Osteocyte (in vitro differentiated cells): ENCODE data around the gene ALS2. TPM values are rescaled to one million over a fixed set of nuclear protein-coding genes. Genes with fewer than 3 reads are reported as not detected.
A peak's percentile ranks its signal among the peaks of the same experiment; 100 is the strongest.
"Not testable (repeated sequence)": the region's sequence is repeated elsewhere in the genome, so short reads cannot be mapped to it uniquely, and the experiment has no call there.

Experiments used
- DNase-seq: peaks from one replicate; pipeline ENCODE4 v3.0.0; 2021; ENCODE audit warnings: mixed read lengths; ENCODE audit not compliant: unreplicated experiment; ENCODE audit errors: extremely low spot score
- H3K27ac Mint-ChIP-seq: one replicate; pipeline ENCODE4 v1.8.0; 2021; ENCODE audit warnings: mild to moderate bottlenecking, mixed read lengths; ENCODE audit not compliant: unreplicated experiment
- H3K27me3 Mint-ChIP-seq: one replicate; pipeline ENCODE4 v1.8.0; 2021; ENCODE audit warnings: mixed read lengths; ENCODE audit not compliant: unreplicated experiment
- H3K36me3 Mint-ChIP-seq: one replicate; pipeline ENCODE4 v1.8.0; 2021; ENCODE audit warnings: mixed read lengths; ENCODE audit not compliant: unreplicated experiment
- H3K4me1 Mint-ChIP-seq: one replicate; pipeline ENCODE4 v1.8.0; 2021; ENCODE audit warnings: mixed read lengths; ENCODE audit not compliant: unreplicated experiment
- H3K4me3 Mint-ChIP-seq: one replicate; pipeline ENCODE4 v1.8.0; 2021; ENCODE audit warnings: mild to moderate bottlenecking, moderate library complexity, mixed read lengths; ENCODE audit not compliant: unreplicated experiment
- H3K9me3 Mint-ChIP-seq: one replicate; pipeline ENCODE4 v1.8.0; 2021; ENCODE audit warnings: mixed read lengths; ENCODE audit not compliant: unreplicated experiment
- CTCF ChIP-seq: fragments of 200-600 bp; sonication (generic); IDR thresholded peaks from 2 replicates; pipeline ENCODE4 v1.5.0; 2021; ENCODE audit warnings: antibody characterized with exemption, mild to moderate bottlenecking, moderate library complexity
- total RNA-seq: library from RNA; stranded (reverse); gene quantifications from 2 replicates; pipeline ENCODE4 v1.2.1, GENCODE V29; 2021

The ALS2 gene
- total RNA-seq, 1 donor from 2014 or later, result 35.5 TPM

DNA sequence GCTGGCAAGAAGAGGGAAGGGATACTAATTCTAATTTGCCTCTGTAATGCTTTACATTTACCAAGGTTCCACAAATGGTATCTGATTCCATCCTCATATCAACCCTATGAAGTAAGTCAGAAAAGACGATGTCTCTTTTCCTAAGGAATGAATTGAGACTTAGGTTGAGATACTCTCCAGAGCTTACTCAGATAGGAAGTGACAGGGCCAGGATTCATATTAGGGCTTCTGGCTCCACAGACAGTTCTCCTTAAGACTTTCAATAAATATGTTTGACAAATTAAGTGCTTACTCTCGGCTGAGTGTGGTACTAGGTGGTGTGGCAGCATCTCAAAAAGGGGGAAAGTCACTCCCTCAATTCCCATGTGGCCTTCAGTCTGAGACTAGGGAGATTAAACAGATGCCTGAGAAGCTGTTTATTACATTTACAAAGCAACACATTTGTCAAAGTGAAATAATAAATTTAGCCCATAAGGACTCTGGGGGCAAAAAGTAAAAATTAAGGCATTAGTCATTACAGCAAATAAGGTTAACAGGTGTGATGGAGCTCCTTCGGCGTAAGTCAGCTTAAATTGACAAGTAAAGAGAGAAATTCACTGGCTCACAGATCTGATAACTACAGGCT is 39.8 kb upstream of the ALS2 start:
- H3K4me3 Mint-ChIP-seq, result no peak overlapping the region
- H3K27ac Mint-ChIP-seq, result no peak overlapping the region
- H3K4me1 Mint-ChIP-seq, result peaks cover 15% of the 10 kb centered on the region
- H3K9me3 Mint-ChIP-seq, result no peaks in the 10 kb centered on the region
- no peak for DNase-seq
- H3K36me3 Mint-ChIP-seq, result no peaks in the 10 kb centered on the region
- no peak for TF ChIP-seq CTCF
- H3K27me3 Mint-ChIP-seq, result no peaks in the 10 kb centered on the region

DNA sequence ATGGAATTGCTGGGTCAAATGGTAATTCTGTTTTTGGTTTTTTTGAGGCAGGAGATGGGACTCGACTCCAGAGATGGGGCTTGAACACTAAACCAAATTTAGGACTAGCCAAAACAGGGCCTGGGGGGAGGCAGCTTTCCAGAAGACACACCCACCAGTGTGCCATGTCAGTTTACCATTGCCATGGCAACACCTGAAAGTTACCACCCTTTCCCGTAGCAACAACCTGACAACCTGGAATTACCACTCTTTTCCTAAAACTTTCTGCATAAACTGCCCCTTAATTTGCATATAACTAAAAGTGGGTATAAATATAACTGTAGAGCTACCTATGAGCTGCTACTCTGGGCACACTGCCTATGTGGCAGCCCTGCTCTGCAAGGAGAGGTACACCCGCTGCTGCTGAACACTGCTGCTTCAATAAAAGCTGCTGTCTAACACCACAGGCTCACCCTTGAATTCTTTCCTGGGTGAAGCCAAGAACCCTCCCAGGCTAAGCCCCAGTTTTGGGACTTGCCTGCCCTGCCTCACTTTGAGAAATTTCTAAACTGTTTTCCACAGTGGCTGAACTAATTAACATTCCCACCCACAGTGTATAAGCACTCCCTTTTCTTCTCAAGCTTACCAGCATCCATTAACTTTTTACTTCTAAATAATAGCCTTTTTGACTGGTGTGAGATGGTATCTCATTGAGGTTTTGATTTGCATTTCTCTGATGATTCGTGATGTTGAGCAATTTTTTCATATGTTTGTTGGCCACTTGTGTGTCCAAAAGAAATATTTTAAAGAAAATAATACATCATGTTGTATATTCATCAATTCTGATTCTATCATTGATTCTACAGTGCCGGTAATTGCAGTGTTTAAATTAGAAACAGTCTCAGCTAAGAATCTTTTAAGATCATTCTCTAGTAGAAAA is 36.2 kb upstream of the ALS2 start:
- Mint-ChIP-seq H3K27ac (no peak overlapping the region), H3K4me3 (no peak overlapping the region), H3K27me3 (no peaks in the 10 kb centered on the region), H3K4me1 (peaks cover 21% of the 10 kb centered on the region), H3K36me3 (no peaks in the 10 kb centered on the region), H3K9me3 (no peaks in the 10 kb centered on the region)
- no peak for TF ChIP-seq CTCF
- no peak for DNase-seq

DNA sequence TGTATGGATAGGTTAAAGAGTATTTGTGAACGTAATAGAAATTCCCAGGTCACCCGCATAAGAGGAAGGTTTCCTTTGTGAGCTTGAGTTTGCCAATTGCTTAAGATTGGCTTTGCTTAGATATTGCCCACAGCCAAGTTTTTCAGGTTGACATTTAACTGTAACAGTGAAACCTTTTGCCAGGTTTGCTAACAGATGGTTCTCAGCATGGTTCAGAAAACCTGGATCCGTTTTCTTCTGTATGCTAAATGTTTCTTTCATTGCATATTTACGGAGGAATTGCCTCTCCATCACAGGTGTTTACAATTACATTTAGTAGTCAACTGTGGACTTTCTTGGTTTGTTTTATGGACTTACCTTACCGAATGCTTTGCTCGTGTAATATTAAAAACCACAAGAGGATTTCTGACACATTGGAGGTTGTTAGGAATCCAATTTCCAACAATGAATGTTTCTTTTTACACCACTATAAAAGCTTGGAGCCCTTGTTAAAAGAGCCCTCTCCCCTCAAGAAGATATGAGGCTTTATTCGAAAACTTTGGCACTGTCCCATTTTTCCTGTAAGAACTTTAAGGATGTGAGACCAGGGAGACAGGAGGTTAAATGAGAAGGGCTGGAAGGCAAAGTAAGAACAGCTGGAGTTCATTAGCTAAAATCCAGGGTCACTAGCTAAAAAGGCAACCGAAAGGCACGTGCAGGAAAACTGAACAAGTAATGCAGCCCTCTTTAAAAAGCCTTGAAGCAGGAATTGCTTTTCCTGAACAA is 33.4 kb upstream of the ALS2 start:
- no peak for DNase-seq
- H3K27me3 Mint-ChIP-seq, result no peaks in the 10 kb centered on the region
- H3K36me3 Mint-ChIP-seq, result no peaks in the 10 kb centered on the region
- no peak overlapping the region for H3K4me3 Mint-ChIP-seq
- no peaks in the 10 kb centered on the region for H3K9me3 Mint-ChIP-seq
- peak overlapping the region; percentile 69 for H3K27ac Mint-ChIP-seq
- TF ChIP-seq CTCF, result no peak
- peaks cover 22% of the 10 kb centered on the region for H3K4me1 Mint-ChIP-seq

GRCh38 chr2:201810604-201811003 is 29.9 kb upstream of the ALS2 start:
- not testable (repeated sequence) for H3K36me3 Mint-ChIP-seq, H3K27ac Mint-ChIP-seq, H3K4me3 Mint-ChIP-seq, H3K9me3 Mint-ChIP-seq, DNase-seq, H3K27me3 Mint-ChIP-seq
- H3K4me1 Mint-ChIP-seq, result peaks cover 47% of the 10 kb centered on the region

DNA sequence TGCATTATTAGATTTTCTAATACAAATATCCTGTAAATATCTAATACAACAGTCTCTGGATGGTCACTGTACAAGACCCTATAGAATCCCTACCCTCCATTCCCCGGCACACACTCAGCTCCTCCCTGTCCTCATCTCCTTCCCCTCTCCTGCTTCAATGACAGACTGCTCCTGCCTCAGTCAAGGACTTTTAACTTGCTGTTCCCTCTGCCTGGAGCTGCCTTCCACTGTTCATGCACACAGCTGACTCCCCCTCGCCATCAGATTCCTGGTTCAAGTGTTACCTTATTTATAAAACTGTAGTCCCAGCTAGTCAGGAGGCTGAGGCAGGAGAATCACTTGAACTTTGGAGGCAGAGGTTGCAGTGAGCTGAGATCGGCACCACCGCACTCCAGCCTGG is 28.9 kb upstream of the ALS2 start:
- H3K4me3 Mint-ChIP-seq, result no peak overlapping the region
- H3K27me3 Mint-ChIP-seq, result no peaks in the 10 kb centered on the region
- H3K36me3 Mint-ChIP-seq, result no peaks in the 10 kb centered on the region
- H3K4me1 Mint-ChIP-seq, result peaks cover 39% of the 10 kb centered on the region
- no peak for DNase-seq
- H3K9me3 Mint-ChIP-seq, result no peaks in the 10 kb centered on the region
- TF ChIP-seq CTCF, result no peak
- no peak overlapping the region for H3K27ac Mint-ChIP-seq
